ENCODE measurements around the gene SLC32A1.

DNA sequence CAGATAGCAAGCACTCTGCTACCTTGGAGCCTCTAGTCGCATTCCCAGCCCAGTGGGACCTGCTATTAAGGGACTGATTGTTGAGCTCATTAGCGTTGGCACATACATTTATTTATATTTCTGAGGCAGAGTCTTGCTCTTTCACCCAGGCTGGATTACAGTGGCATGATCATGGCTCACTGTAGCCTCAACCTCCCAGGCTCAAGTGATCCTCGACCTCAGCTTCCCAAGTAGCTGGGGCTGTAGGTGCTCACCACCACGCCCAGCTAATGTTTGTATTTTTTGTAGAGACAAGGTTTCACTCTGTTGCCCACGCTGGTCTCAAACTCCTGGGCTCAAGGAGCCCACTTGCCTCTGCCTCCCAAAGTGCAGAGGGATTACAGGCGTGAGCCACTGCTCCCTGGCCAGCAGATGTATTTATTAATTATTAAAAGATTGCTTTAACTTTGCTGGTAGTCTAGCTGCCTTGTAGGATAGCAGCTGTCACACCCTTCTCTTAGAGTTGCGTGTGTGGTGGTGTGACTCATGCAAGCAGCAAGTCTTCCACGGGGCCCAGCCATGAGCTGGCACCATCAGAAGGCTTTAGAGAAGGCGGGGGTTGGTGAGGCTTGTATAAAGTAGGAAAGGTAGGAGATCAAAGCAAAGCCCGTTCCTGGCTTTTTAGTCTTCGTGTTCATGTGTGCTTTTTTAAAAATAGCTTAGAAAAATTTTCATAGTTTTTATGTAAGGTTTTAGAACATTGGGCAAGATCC lies 40.5 kb downstream of the SLC32A1 start:
- TF ChIP-seq EZH2phosphoT487 (IDR thresholded peaks at IDR 0.05; ENCODE audit: borderline replicate concordance) (no peak), CBX3 (IDR thresholded peaks at IDR 0.05; ENCODE audit: low read depth) (peak; percentile 87), CTCF (IDR thresholded peaks at IDR 0.05 in 2 of 3, conservative IDR thresholded peaks at IDR 0.05 in 1 of 3; ENCODE audit: borderline replicate concordance in 1 of 3, insufficient read depth in 1 of 3, low read depth in 2 of 3, low read length in 2 of 3) (no peak), SIN3A (IDR thresholded peaks at IDR 0.05; ENCODE audit: low read depth) (peak; percentile 68), POLR2A (IDR thresholded peaks at IDR 0.05; ENCODE audit: borderline replicate concordance, extremely low read depth, insufficient read depth, insufficient read length) (no peak), POLR2AphosphoS5 (IDR thresholded peaks at IDR 0.05; ENCODE audit: low read depth, low read length) (peak; percentile 51; the same call in 1 of the 2 replicates), SRF (IDR thresholded peaks at IDR 0.05; ENCODE audit: low read depth) (no peak), REST (IDR thresholded peaks at IDR 0.05; ENCODE audit: low read depth) (no peak), MAX (IDR thresholded peaks at IDR 0.05) (peak; percentile 84), EGR1 (IDR thresholded peaks at IDR 0.05; ENCODE audit: low read depth) (peak; percentile 65; the same call in 1 of the 2 replicates), RAD21 (IDR thresholded peaks at IDR 0.05; ENCODE audit: low read depth) (peak; percentile 25; the same call in 1 of the 2 replicates)
